Neural cell (in vitro differentiated cells): Measurements from ENCODE around the gene KIF23. TPM values are rescaled to one million over a fixed set of nuclear protein-coding genes. Genes with fewer than 3 reads are reported as not detected.

Source experiments
- H2AFZ ChIP-seq: fragments of 200-600, 300-800 bp; sonication (generic), shearing (Covaris generic); 2 replicates; pipeline ENCODE4 v1.6.0; 2014; ENCODE audit warnings: low read depth, mild to moderate bottlenecking, antibody characterized with exemption, low read length, moderate library complexity
- H3F3A ChIP-seq: fragments of 200-600 bp; shearing (Covaris generic); 2 replicates; pipeline ENCODE4 v1.6.1; 2016; ENCODE audit warnings: mild to moderate bottlenecking, moderate library complexity, mixed read lengths, antibody characterized with exemption, low read length; ENCODE audit not compliant: insufficient read depth, poor library complexity, severe bottlenecking
- H3K27ac ChIP-seq: fragments of 200-600, 300-800 bp; sonication (generic), shearing (Covaris generic); 2 replicates; pipeline ENCODE4 v1.5.1; 2014; ENCODE audit warnings: mild to moderate bottlenecking, low read length, moderate library complexity
- H3K27me3 ChIP-seq: fragments of 300-800, 200-600 bp; sonication (generic), shearing (Covaris generic); 2 replicates; pipeline ENCODE4 v1.6.0; 2014; ENCODE audit warnings: mild to moderate bottlenecking, low read depth, low read length, moderate library complexity; ENCODE audit not compliant: insufficient read depth
- H3K36me3 ChIP-seq: fragments of 300-800, 200-600 bp; sonication (generic), shearing (Covaris generic); 2 replicates; pipeline ENCODE4 v1.5.1; 2014; ENCODE audit warnings: mild to moderate bottlenecking, antibody characterized with exemption, low read length, moderate library complexity; ENCODE audit not compliant: insufficient read depth
- H3K4me2 ChIP-seq: fragments of 300-800, 200-600 bp; sonication (generic), shearing (Covaris generic); 2 replicates; pipeline ENCODE4 v1.6.0; 2014; ENCODE audit warnings: mild to moderate bottlenecking, low read length
- H3K4me3 ChIP-seq: fragments of 300-800, 200-600 bp; sonication (generic), shearing (Covaris generic); 2 replicates; pipeline ENCODE4 v1.5.1; 2014; ENCODE audit warnings: mild to moderate bottlenecking, low read length, moderate library complexity
- H3K79me2 ChIP-seq: fragments of 200-600 bp; shearing (Covaris generic); replicated peaks from 2 replicates; pipeline ENCODE4 v1.6.0; 2014; ENCODE audit warnings: mild to moderate bottlenecking, low read length, moderate library complexity; ENCODE audit not compliant: insufficient read depth
- H3K9ac ChIP-seq: fragments of 300-800, 200-600 bp; sonication (generic), shearing (Covaris generic); 2 replicates; pipeline ENCODE4 v1.6.1; 2016; ENCODE audit warnings: mild to moderate bottlenecking, low read length, mixed read lengths
- H3K9me2 ChIP-seq: fragments of 200-600 bp; shearing (Covaris generic); 2 replicates; pipeline ENCODE4 v1.6.1; 2016; ENCODE audit warnings: mild to moderate bottlenecking, low read length, mixed read lengths; ENCODE audit not compliant: insufficient read depth
- H3K9me3 ChIP-seq: fragments of 200-600, 300-800 bp; sonication (generic), shearing (Covaris generic); 2 replicates; pipeline ENCODE4 v1.6.1; 2016; ENCODE audit warnings: mild to moderate bottlenecking, mixed run types, low read length, moderate library complexity, mixed read lengths
- H4K20me1 ChIP-seq: fragments of 200-600 bp; shearing (Covaris generic); 2 replicates; pipeline ENCODE4 v1.6.1; 2016; ENCODE audit warnings: mild to moderate bottlenecking, mixed run types; ENCODE audit not compliant: insufficient read depth
- CTCF ChIP-seq: fragments of 450-650 bp; IDR thresholded peaks from 2 replicates; pipeline ENCODE4 v1.5.1; 2014; ENCODE audit warnings: antibody characterized with exemption, mild to moderate bottlenecking, moderate library complexity; ENCODE audit not compliant: poor library complexity, severe bottlenecking
- EP300 ChIP-seq: fragments of 450-650 bp; conservative IDR thresholded peaks from 2 replicates; pipeline ENCODE4 v1.6.1; 2014; ENCODE audit warnings: antibody characterized with exemption, mild to moderate bottlenecking, moderate library complexity; ENCODE audit not compliant: poor library complexity, severe bottlenecking
- EZH2 ChIP-seq: fragments of 200-600, 300-800 bp; shearing (Covaris generic), sonication (generic); IDR thresholded peaks from 2 replicates; pipeline ENCODE4 v1.6.1; 2014; ENCODE audit warnings: antibody characterized with exemption, low read length, borderline replicate concordance, mild to moderate bottlenecking; ENCODE audit not compliant: insufficient read depth, poor library complexity, severe bottlenecking
- TAF1 ChIP-seq: IDR thresholded peaks from 2 replicates; pipeline ENCODE4 v1.6.1; 2012; ENCODE audit warnings: low read depth
- polyA plus RNA-seq: library from polyadenylated mRNA; depleted of rRNA; stranded (reverse); fragments of >200 nt; gene quantifications from 2 replicates; pipeline ENCODE4 v1.2.3, GENCODE V29; 2014
- TF ChIP-seq, protein P1 (sequence below): IDR thresholded peaks from 2 replicates; pipeline ENCODE4 v1.6.1; 2012; ENCODE audit warnings: borderline replicate concordance

The KIF23 gene
- polyA plus RNA-seq, 1 donor from 2014 or later = 1.7 TPM

DNA sequence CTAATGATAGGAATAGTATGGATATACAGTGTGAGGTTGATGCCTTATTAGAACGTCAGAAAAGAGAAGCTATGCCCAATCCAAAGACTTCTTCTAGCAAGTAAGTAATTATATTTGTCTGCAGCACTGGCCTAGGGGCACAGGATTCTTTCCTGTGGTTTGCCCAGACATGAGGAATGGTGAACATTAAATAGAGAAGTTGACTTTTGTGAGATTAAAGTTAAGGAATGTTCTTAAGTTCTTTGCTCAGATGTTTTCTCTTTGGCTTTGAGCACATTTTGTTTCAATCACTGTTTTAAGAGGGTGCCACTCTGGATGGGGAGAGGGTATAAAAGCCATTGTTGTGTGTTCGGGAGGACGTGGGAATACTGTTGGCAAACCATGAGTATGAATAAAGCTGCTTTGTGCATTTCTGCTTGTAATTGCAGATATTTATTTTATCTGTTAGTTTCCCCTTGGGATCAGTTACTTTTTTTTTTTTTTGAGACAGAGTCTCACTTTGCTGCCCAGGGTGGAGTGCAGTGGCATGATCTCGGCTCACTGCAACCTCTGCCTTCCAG lies 8.3 kb downstream of the KIF23 start:
- H2AFZ ChIP-seq = no peak overlapping the region
- TF ChIP-seq, protein P1, sequence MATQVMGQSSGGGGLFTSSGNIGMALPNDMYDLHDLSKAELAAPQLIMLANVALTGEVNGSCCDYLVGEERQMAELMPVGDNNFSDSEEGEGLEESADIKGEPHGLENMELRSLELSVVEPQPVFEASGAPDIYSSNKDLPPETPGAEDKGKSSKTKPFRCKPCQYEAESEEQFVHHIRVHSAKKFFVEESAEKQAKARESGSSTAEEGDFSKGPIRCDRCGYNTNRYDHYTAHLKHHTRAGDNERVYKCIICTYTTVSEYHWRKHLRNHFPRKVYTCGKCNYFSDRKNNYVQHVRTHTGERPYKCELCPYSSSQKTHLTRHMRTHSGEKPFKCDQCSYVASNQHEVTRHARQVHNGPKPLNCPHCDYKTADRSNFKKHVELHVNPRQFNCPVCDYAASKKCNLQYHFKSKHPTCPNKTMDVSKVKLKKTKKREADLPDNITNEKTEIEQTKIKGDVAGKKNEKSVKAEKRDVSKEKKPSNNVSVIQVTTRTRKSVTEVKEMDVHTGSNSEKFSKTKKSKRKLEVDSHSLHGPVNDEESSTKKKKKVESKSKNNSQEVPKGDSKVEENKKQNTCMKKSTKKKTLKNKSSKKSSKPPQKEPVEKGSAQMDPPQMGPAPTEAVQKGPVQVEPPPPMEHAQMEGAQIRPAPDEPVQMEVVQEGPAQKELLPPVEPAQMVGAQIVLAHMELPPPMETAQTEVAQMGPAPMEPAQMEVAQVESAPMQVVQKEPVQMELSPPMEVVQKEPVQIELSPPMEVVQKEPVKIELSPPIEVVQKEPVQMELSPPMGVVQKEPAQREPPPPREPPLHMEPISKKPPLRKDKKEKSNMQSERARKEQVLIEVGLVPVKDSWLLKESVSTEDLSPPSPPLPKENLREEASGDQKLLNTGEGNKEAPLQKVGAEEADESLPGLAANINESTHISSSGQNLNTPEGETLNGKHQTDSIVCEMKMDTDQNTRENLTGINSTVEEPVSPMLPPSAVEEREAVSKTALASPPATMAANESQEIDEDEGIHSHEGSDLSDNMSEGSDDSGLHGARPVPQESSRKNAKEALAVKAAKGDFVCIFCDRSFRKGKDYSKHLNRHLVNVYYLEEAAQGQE = no peak
- no peak for TF ChIP-seq TAF1
- no peaks in the 10 kb centered on the region for H3F3A ChIP-seq
- no peak overlapping the region for H3K4me2 ChIP-seq
- H3K36me3 ChIP-seq = no peaks in the 10 kb centered on the region
- no peaks in the 10 kb centered on the region for H4K20me1 ChIP-seq
- H3K9me2 ChIP-seq = no peaks in the 10 kb centered on the region
- H3K79me2 ChIP-seq = peaks cover 5% of the 10 kb centered on the region
- H3K4me3 ChIP-seq = no peak overlapping the region
- no peaks in the 10 kb centered on the region for H3K9me3 ChIP-seq
- no peaks in the 10 kb centered on the region for H3K27me3 ChIP-seq
- H3K9ac ChIP-seq = no peak overlapping the region
- no peak overlapping the region for H3K27ac ChIP-seq

GRCh38 chr15:69424001-69424400 lies 9.9 kb downstream of the KIF23 start:
- H3K4me3 ChIP-seq = no peak overlapping the region
- H3K27me3 ChIP-seq = no peaks in the 10 kb centered on the region
- no peaks in the 10 kb centered on the region for H3K9me2 ChIP-seq
- H4K20me1 ChIP-seq = no peaks in the 10 kb centered on the region
- TF ChIP-seq, protein P1 = no peak
- TF ChIP-seq CTCF (no peak), EP300 (no peak), EZH2 (no peak)
- H3K4me2 ChIP-seq = no peak overlapping the region
- H3F3A ChIP-seq = no peaks in the 10 kb centered on the region
- H3K27ac ChIP-seq = no peak overlapping the region
- no peaks in the 10 kb centered on the region for H3K79me2 ChIP-seq
- H3K36me3 ChIP-seq = no peaks in the 10 kb centered on the region
- H3K9ac ChIP-seq = no peak overlapping the region
- no peak overlapping the region for H2AFZ ChIP-seq
- no peaks in the 10 kb centered on the region for H3K9me3 ChIP-seq
